Left ventricle myocardium inferior (tissue), 1 donor: Measurements from ENCODE around the gene NXN. TPM values are rescaled to one million over a fixed set of nuclear protein-coding genes. Genes with fewer than 3 reads are reported as not detected.
"Not testable (repeated sequence)": the region's sequence is repeated elsewhere in the genome, so short reads cannot be mapped to it uniquely, and the experiment has no call there.

ENCODE experiments used
- DNase-seq: peaks from one replicate; pipeline ENCODE4 v3.0.0-alpha.2; 2020
- H3K27ac ChIP-seq: fragments of 200-600 bp; replicated peaks from 2 replicates; pipeline ENCODE4 v1.8.0; 2021
- H3K27me3 ChIP-seq: fragments of 200-600 bp; 2 replicates; pipeline ENCODE4 v1.8.0; 2021; ENCODE audit warnings: low read depth
- H3K36me3 ChIP-seq: fragments of 200-600 bp; 2 replicates; pipeline ENCODE4 v1.8.0; 2021
- H3K4me1 ChIP-seq: fragments of 200-600 bp; 2 replicates; pipeline ENCODE4 v1.8.0; 2021
- H3K4me3 ChIP-seq: fragments of 200-600 bp; 2 replicates; pipeline ENCODE4 v1.8.0; 2021; ENCODE audit warnings: mild to moderate bottlenecking, moderate library complexity
- H3K9me3 ChIP-seq: fragments of 200-600 bp; replicated peaks from 2 replicates; pipeline ENCODE4 v1.8.0; 2021
- intact Hi-C: fragments of 100-400 bp; cut with micrococcal nuclease; formaldehyde crosslinking; loops from one replicate; pipeline ENCODE4 v1.11.0; 2022
- total RNA-seq: library from RNA; stranded (reverse); fragmentation: NEBNext Ultra II Directional; extraction: Animal tissue kit (Norgen Biotek cat#: 25700); gene quantifications from one replicate; pipeline ENCODE4 v1.2.1, GENCODE V29; 2021
- TF ChIP-seq, protein P1 (sequence below): fragments of 200-600 bp; IDR thresholded peaks from 2 replicates; pipeline ENCODE4 v1.8.0; 2021; ENCODE audit warnings: antibody characterized with exemption, mild to moderate bottlenecking, borderline replicate concordance
- donor health status: DM: no; HTN: yes; CAD: no; lungs with severe emphysema.

NXN gene
- total RNA-seq, 1 donor from 2014 or later = 13.8 TPM

GRCh38 chr17:789160-789840 lies 190.3 kb downstream of the NXN start:
- no peak for DNase-seq
- no peaks in the 10 kb centered on the region for H3K27me3 ChIP-seq
- no peaks in the 10 kb centered on the region for H3K9me3 ChIP-seq
- H3K36me3 ChIP-seq = peaks cover 55% of the 10 kb centered on the region
- no peak overlapping the region for H3K4me3 ChIP-seq
- H3K27ac ChIP-seq = no peak overlapping the region
- intact Hi-C loops = no loop called here
- TF ChIP-seq, protein P1, sequence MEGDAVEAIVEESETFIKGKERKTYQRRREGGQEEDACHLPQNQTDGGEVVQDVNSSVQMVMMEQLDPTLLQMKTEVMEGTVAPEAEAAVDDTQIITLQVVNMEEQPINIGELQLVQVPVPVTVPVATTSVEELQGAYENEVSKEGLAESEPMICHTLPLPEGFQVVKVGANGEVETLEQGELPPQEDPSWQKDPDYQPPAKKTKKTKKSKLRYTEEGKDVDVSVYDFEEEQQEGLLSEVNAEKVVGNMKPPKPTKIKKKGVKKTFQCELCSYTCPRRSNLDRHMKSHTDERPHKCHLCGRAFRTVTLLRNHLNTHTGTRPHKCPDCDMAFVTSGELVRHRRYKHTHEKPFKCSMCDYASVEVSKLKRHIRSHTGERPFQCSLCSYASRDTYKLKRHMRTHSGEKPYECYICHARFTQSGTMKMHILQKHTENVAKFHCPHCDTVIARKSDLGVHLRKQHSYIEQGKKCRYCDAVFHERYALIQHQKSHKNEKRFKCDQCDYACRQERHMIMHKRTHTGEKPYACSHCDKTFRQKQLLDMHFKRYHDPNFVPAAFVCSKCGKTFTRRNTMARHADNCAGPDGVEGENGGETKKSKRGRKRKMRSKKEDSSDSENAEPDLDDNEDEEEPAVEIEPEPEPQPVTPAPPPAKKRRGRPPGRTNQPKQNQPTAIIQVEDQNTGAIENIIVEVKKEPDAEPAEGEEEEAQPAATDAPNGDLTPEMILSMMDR = no peak
- H3K4me1 ChIP-seq = peaks cover 5% of the 10 kb centered on the region

DNA sequence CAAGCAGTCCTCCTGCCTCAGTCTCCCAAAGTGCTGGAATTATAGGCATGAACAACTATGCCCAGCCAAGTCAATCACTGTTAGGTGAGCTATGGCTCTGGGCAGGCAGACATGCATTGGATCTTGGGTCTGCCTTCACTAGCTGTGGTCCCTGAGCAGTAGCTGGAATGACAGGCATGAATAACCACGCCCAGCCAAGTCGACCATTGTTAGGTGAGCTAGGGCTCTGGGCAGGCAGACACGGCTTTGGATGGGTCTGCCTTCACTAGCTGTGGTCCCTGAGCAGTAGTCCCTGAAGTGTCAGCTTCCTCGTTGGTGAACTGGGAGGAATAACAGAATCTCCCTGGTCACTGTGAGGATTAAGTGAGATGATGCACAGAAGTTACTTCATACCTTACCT lies 191.0 kb downstream of the NXN start:
- Histone ChIP-seq H3K27me3 (no peaks in the 10 kb centered on the region), H3K27ac (no peak overlapping the region), H3K4me3 (no peak overlapping the region), H3K36me3 (peaks cover 58% of the 10 kb centered on the region), H3K4me1 (peaks cover 12% of the 10 kb centered on the region), H3K9me3 (no peaks in the 10 kb centered on the region)
- TF ChIP-seq, protein P1 = no peak
- intact Hi-C loops = no loop called here
- no peak for DNase-seq

DNA sequence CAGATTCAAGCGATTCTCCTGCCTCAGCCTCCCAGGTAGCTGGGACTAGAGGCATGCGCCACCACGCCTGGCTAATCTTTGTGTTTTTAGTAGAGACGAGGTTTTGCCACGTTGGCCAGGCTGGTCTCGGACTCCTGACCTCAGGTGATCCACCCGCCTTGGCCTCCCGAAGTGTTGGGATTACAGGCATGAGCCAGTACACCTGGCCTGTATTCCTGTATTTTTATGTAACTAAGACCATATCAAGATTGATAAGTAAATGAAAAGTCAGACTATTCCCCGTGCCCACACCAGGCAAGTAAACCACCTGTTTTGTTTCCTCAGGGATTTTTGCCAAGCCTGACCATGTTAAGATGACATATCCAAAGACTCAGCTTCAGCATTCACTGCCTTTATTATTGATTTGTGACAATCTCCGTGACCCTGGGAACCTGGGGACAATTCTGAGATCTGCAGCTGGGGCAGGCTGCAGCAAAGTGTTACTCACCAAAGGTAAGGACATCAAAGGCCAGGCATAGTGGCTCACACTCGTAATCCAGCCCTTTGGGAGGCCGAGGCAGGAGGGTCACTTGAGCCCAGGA lies 191.8 kb downstream of the NXN start:
- Histone ChIP-seq H3K9me3 (no peaks in the 10 kb centered on the region), H3K36me3 (peaks cover 58% of the 10 kb centered on the region), H3K27me3 (no peaks in the 10 kb centered on the region), H3K4me3 (no peak overlapping the region), H3K27ac (no peak overlapping the region), H3K4me1 (peaks cover 20% of the 10 kb centered on the region)
- intact Hi-C loops = no loop called here
- no peak for DNase-seq
- TF ChIP-seq, protein P1 = no peak

DNA sequence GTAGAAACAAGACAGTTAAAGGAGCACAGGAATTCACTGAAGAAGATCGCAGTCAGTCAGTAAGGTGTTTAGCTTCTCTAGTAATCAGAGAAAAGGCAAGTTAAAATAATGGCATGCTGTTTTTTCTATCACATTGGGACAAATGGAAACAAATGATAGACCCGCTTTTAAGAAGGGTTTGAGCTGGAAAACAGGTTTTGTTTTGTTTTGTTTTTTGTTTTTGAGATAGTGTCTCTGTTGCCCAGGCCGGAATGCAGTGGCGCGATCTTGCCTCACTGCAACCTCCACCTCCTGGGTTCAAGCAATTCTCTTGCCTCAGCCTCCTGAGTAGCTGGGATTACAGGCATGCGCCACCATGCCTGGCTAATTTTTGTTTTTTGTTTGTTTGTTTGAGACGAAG lies 193.7 kb downstream of the NXN start:
- H3K27ac ChIP-seq, H3K27me3 ChIP-seq, DNase-seq, intact Hi-C loops, H3K9me3 ChIP-seq, H3K4me3 ChIP-seq: not testable (repeated sequence)
- Histone ChIP-seq H3K36me3 (peaks cover 45% of the 10 kb centered on the region), H3K4me1 (peaks cover 37% of the 10 kb centered on the region)

DNA sequence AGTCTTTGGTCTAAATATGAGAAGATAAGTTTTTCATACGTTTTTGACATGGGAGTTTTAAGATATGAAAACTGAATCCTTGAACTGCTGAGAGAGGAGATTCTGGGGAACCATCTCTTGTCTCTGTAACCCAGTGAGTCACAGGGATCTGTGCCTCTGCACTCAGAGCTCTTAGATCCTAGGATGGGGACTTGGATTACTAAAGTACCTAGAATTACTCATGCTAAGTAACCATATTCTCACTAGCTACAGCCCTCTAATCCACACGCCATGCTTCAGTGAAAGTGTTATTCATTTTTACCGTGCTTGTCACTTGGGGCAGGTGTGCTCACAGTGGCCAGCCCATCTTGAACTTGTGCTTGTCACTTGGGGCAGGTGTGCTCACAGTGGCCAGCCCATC lies 195.4 kb downstream of the NXN start:
- Histone ChIP-seq H3K4me3 (no peak overlapping the region), H3K9me3 (no peaks in the 10 kb centered on the region), H3K36me3 (peaks cover 33% of the 10 kb centered on the region), H3K4me1 (peaks cover 38% of the 10 kb centered on the region), H3K27ac (no peak overlapping the region), H3K27me3 (no peaks in the 10 kb centered on the region)
- no peak for DNase-seq
- TF ChIP-seq, protein P1 = no peak
- intact Hi-C loops = no loop called here
